WTC11 (cell line): ENCODE measurements around the gene TCEANC2.

Experiments used
- ATF3 ChIP-seq: sonication (generic); formaldehyde crosslinking; conservative IDR thresholded peaks from 2 replicates; pipeline ENCODE4 v1.8.1; 2022; ENCODE audit warnings: mild to moderate bottlenecking, missing genetic modification reagents
- CBFB ChIP-seq: sonication (generic); formaldehyde crosslinking; IDR thresholded peaks from 2 replicates; pipeline ENCODE4 v1.8.1; 2022; ENCODE audit warnings: mild to moderate bottlenecking, low read depth, missing genetic modification reagents
- CTCF ChIP-seq: fragments of 200-600 bp; IDR thresholded peaks from 2 replicates; pipeline ENCODE4 v1.8.0; 2022; ENCODE audit warnings: antibody characterized with exemption
- FOXK1 ChIP-seq: sonication (generic); formaldehyde crosslinking; IDR thresholded peaks from 2 replicates; pipeline ENCODE4 v1.8.0; 2022; ENCODE audit warnings: mild to moderate bottlenecking, moderate library complexity, missing genetic modification reagents
- KAT7 ChIP-seq: sonication (generic); formaldehyde crosslinking; IDR thresholded peaks from 2 replicates; pipeline ENCODE4 v1.8.1; 2023; ENCODE audit warnings: missing genetic modification reagents, mild to moderate bottlenecking, borderline replicate concordance
- MXD4 ChIP-seq: fragments of 250-450 bp; sonication (Bioruptor Pico); IDR thresholded peaks from 2 replicates; pipeline ENCODE4 v1.8.0; 2021; ENCODE audit warnings: mild to moderate bottlenecking, moderate library complexity, borderline replicate concordance
- SP1 ChIP-seq: sonication (generic); formaldehyde crosslinking; conservative IDR thresholded peaks from 2 replicates; pipeline ENCODE4 v1.8.1; 2022; ENCODE audit warnings: missing genetic modification reagents
- STAT6 ChIP-seq: sonication (generic); formaldehyde crosslinking; conservative IDR thresholded peaks from 2 replicates; pipeline ENCODE4 v1.8.1; 2023; ENCODE audit warnings: mild to moderate bottlenecking, low read depth, missing genetic modification reagents, moderate library complexity
- ZNF396 ChIP-seq: fragments of 250-450 bp; sonication (Bioruptor Pico); IDR thresholded peaks from 2 replicates; pipeline ENCODE4 v1.8.0; 2021; ENCODE audit warnings: mild to moderate bottlenecking, moderate library complexity, borderline replicate concordance

- TF ChIP-seq CBFB (CRISPR knock-in tag) (no peak), FOXK1 (no peak), ZNF396 (no peak), KAT7 (CRISPR knock-in tag) (no peak), STAT6 (CRISPR knock-in tag) (no peak), CTCF (no peak), SP1 (CRISPR knock-in tag) (no peak), ATF3 (no peak), MXD4 (CRISPR knock-in tag) (no peak)
Measured at GRCh38 chr1:54077359-54077758, 24.0 kb downstream of the TCEANC2 start.
